GM18858 (cell line): ENCODE data around the gene FLVCR1.
A peak's percentile ranks its signal among the peaks of the same experiment; 100 is the strongest.

ENCODE experiments used
- ATAC-seq: cut with Tn5 transposase; IDR thresholded peaks from one replicate; pipeline ENCODE4 v1.9.1; 2021; ENCODE audit not compliant: unreplicated experiment

Gene FLVCR1

GRCh38 chr1:212944229-212944901, 86.3 kb downstream of the FLVCR1 start:
- ATAC-seq = peak; percentile 65

- no peak for ATAC-seq
Measured at GRCh38 chr1:212945056-212945455, 87.0 kb downstream of the FLVCR1 start.

- ATAC-seq = no peak
Measured at GRCh38 chr1:212945463-212946160, 87.5 kb downstream of the FLVCR1 start.

GRCh38 chr1:212946872-212947271, 88.8 kb downstream of the FLVCR1 start:
- ATAC-seq = no peak
